Common myeloid progenitor, CD34-positive (primary cell): ENCODE data around the gene FAM107B.
A peak's percentile ranks its signal among the peaks of the same experiment; 100 is the strongest.

ENCODE experiments used
- CTCF ChIA-PET: fragments of 350-600 bp; sonication (Branson Sonifier 250); formaldehyde crosslinking; loops from one replicate; lab custom pipeline; 2021; ENCODE audit warnings: antibody characterized with exemption; lab: Charles Lee
- POLR2A ChIA-PET: fragments of 350-600 bp; sonication (Branson Sonifier 250); formaldehyde crosslinking; loops from one replicate; lab custom pipeline; 2021; ENCODE audit warnings: antibody characterized with exemption; lab: Charles Lee
- DNase-seq, 3 donors: peaks; one replicate each; pipeline versions ENCODE4 v3.0.0 to v3.0.0-alpha.2; 2013
- H3K27ac ChIP-seq, 2 experiments: 1 replicate in 1 of 2; 2 replicates in 1 of 2; pipeline ENCODE4 v1.7.0; 2013; ENCODE audit warnings: inconsistent platforms in 2 of 2, low read length in 2 of 2, mild to moderate bottlenecking in 2 of 2, low read depth in 1 of 2, moderate library complexity in 1 of 2; ENCODE audit not compliant: severe bottlenecking in 2 of 2, insufficient read depth in 1 of 2, poor library complexity in 1 of 2
- H3K27me3 ChIP-seq, 5 experiments: replicated peaks in 2 of 5; 1 replicate in 3 of 5; 2 replicates in 2 of 5; pipeline versions ENCODE4 v1.6.1 to v1.7.0; 2013; ENCODE audit warnings: low read length in 4 of 5, mild to moderate bottlenecking in 2 of 5, moderate library complexity in 2 of 5, inconsistent platforms in 1 of 5; ENCODE audit not compliant: insufficient read depth in 5 of 5, control insufficient read depth in 4 of 5
- H3K36me3 ChIP-seq, 4 experiments: 1 replicate in 2 of 4; 2 replicates in 2 of 4; pipeline versions ENCODE4 v1.6.1 to v1.7.0; 2013; ENCODE audit warnings: low read length in 3 of 4, control low read depth in 1 of 4, mild to moderate bottlenecking in 1 of 4; ENCODE audit not compliant: control insufficient read depth in 4 of 4, insufficient read depth in 4 of 4
- H3K4me1 ChIP-seq, 4 experiments: 1 replicate in 3 of 4; 2 replicates in 1 of 4; pipeline versions ENCODE4 v1.6.1 to v1.7.1; 2013; ENCODE audit warnings: low read length in 3 of 4, mild to moderate bottlenecking in 3 of 4, control low read depth in 1 of 4, inconsistent platforms in 1 of 4, moderate library complexity in 1 of 4; ENCODE audit not compliant: control insufficient read depth in 4 of 4, insufficient read depth in 4 of 4; ENCODE audit errors: control extremely low read depth in 1 of 4
- H3K4me3 ChIP-seq, 7 experiments: 1 replicate in 4 of 7; 2 replicates in 3 of 7; pipeline versions ENCODE4 v1.5.1 to v1.7.0; 2013; ENCODE audit warnings: mild to moderate bottlenecking in 7 of 7, low read length in 6 of 7, moderate library complexity in 6 of 7, inconsistent platforms in 2 of 7, low read depth in 2 of 7, control low read depth in 1 of 7; ENCODE audit not compliant: insufficient read depth in 4 of 7, control insufficient read depth in 1 of 7; ENCODE audit errors: extremely low read depth in 1 of 7
- H3K9me3 ChIP-seq, 5 experiments: 1 replicate in 4 of 5; 2 replicates in 1 of 5; pipeline versions ENCODE4 v1.6.1 to v1.7.1; 2013; ENCODE audit warnings: low read length in 4 of 5, mild to moderate bottlenecking in 2 of 5, inconsistent platforms in 1 of 5, low read depth in 1 of 5, moderate library complexity in 1 of 5; ENCODE audit not compliant: control insufficient read depth in 4 of 5, insufficient read depth in 2 of 5; ENCODE audit errors: control extremely low read depth in 1 of 5
- WGBS: methylation state at CpG from one replicate; pipeline ENCODE4 v1.1.5; 2013; ENCODE audit not compliant: insufficient coverage; 5-methylcytosine and 5-hydroxymethylcytosine counted together

Gene FAM107B

DNA sequence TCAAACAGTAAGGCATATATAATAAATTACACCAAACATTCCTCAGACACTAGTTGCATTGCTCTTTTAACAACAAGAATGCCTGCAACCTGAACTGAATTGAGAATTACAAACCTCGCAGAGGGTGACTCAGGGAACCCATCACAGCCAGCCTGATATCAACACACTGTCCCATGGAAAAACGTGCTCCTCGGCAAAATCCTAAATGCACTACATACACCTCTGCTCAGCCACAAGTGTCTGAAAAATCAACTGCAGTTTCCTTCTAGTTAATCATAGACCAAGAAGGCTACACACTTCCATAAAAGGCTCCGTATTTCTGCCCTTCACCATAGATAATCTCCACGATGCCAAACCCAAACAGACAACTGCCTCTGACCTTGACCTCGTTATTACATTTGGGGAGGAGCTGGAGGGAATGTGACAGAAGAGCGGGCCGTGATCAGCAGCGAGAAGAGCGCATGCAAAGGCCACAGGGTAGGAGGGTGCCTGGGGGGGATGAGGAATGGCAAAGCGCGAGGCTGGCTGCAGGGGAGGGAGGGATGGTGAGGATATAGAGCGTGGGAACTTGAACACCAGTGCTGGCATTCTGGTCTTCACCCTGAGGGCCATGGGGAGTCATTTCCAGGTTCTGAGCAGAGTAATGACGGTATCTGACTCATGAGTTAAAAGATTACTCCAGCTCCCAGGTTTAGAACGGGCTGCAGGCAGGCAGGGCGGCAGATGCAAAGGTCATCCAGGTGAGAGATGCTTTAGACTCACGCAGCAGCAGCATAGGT, 242.0 kb downstream of the FAM107B start:
- H3K4me1 ChIP-seq = no peaks in the 10 kb centered on the region

GRCh38 chr10:14531974-14532373, 242.7 kb downstream of the FAM107B start:
- no peak for DNase-seq
- H3K27me3 ChIP-seq = peaks cover 0 to 5% (median 0%) of the 10 kb centered on the region in 5 experiments
- no peaks in the 10 kb centered on the region for H3K9me3 ChIP-seq
- H3K4me1 ChIP-seq = no peaks in the 10 kb centered on the region
- POLR2A ChIA-PET = no interaction called here
- CTCF ChIA-PET = no interaction called here
- no peak overlapping the region for H3K4me3 ChIP-seq
- no peak overlapping the region for H3K27ac ChIP-seq
- 100% methylated on average over 4 of the region's 5 CpGs for WGBS
- H3K36me3 ChIP-seq = peaks cover 0 to 37% (median 2%) of the 10 kb centered on the region in 4 experiments

More for the DNA sequence above, 242.0 kb downstream of the FAM107B start:
- H3K36me3 ChIP-seq = peaks cover 0 to 37% (median under 1%) of the 10 kb centered on the region in 4 experiments
- H3K9me3 ChIP-seq = no peaks in the 10 kb centered on the region
- POLR2A ChIA-PET = no interaction called here
- H3K4me3 ChIP-seq = no peak overlapping the region
- H3K27ac ChIP-seq = no peak overlapping the region
- H3K27me3 ChIP-seq = peaks cover 0 to 7% (median 0%) of the 10 kb centered on the region in 5 experiments
- CTCF ChIA-PET = interaction anchor here (1.1 kb wide), 1 partner anchor 291 kb away, joined by 4 read pairs; no protein-coding TSS in a partner anchor
- no peak for DNase-seq
- 97% methylated on average over 13 of the region's 17 CpGs for WGBS

DNA sequence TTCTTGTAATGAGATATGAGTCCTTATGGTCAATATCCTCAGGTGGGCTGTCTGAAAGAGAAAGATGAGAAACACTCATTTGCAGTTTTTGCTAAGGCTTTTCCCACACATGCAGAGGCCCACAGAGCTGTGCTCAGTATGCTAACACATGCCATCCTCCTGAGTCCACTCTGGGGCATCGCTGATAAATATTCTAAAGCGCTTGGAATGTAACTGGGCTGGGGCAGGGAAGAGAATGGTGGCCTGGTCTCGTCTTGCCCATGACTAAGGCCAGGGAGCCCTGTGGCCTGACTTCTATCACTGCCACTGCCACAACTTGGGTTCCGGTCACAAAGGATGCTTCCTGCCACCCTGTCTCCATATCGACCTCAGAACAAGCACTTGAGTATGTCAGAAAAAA, 244.2 kb downstream of the FAM107B start:
- Histone ChIP-seq H3K4me1 (no peaks in the 10 kb centered on the region), H3K36me3 (peaks cover 0 to 40% (median 2%) of the 10 kb centered on the region in 4 experiments), H3K27me3 (no peaks in the 10 kb centered on the region), H3K27ac (no peak overlapping the region), H3K4me3 (no peak overlapping the region), H3K9me3 (no peaks in the 10 kb centered on the region)
- ChIA-PET CTCF (no interaction called here), POLR2A (no interaction called here)
- DNase-seq = no peak
- WGBS = 77% methylated on average over 5 of the region's 5 CpGs

- no peak overlapping the region for H3K4me3 ChIP-seq
- no peaks in the 10 kb centered on the region for H3K4me1 ChIP-seq
- H3K36me3 ChIP-seq = peaks cover 0 to 34% (median 2%) of the 10 kb centered on the region in 4 experiments
- ChIA-PET CTCF (interaction anchor here (0.5 kb wide), 1 partner anchor 442 kb away, joined by 3 read pairs; no protein-coding TSS in a partner anchor), POLR2A (no interaction called here)
- H3K9me3 ChIP-seq = no peaks in the 10 kb centered on the region
- no peak for DNase-seq
- H3K27me3 ChIP-seq = no peaks in the 10 kb centered on the region
- H3K27ac ChIP-seq = no peak overlapping the region
- 100% methylated on average over 1 of the region's 3 CpGs for WGBS
Measured at GRCh38 chr10:14529351-14529750, 245.3 kb downstream of the FAM107B start.

DNA sequence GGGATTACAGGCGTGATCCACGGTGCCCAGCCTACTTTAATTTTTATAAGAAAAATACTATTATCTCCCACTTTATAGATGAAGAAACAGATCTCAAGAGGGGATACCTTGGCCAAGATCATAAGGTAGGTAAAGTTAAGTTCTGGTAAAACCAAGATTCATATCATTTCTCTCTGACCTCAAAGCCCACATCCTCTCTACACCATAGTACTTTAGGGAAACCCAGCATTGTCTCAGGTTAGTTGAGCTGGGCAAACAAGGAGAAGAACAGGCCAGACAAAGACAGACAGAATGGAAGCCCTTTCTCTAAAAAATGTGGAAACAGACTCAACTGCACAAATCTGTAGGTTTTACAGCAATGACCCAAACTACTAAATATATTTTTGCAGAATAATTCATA, 246.2 kb downstream of the FAM107B start:
- Histone ChIP-seq H3K27ac (no peak overlapping the region), H3K36me3 (peaks cover 0 to 27% (median 2%) of the 10 kb centered on the region in 4 experiments), H3K27me3 (no peaks in the 10 kb centered on the region), H3K9me3 (no peaks in the 10 kb centered on the region), H3K4me1 (no peaks in the 10 kb centered on the region), H3K4me3 (no peak overlapping the region)
- WGBS = no CpG with 5 or more reads among the region's 2 CpGs
- ChIA-PET CTCF (no interaction called here), POLR2A (no interaction called here)
- peak in 1 of 3 donors; percentile 7 for DNase-seq

DNA sequence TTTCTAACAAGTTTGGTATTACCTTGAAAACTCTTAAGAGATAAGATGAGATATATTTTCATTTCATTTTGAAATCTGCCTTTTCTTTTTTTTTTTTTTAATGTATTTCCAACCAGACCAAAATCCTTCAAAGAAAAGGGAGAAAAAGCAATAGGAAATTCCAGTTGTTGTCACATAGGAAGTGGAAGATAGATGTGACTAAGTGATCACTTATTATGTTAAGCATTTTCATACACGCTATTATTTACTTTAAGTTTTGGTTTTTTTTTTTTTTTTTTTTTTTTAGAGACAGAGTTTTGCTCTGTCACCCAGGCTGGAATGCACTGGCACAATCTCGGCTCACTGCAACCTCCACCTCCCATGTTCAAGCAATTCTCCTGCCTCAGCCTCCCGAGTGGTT, 246.8 kb downstream of the FAM107B start:
- H3K36me3 ChIP-seq = peaks cover 0 to 23% (median 2%) of the 10 kb centered on the region in 4 experiments
- H3K9me3 ChIP-seq = no peaks in the 10 kb centered on the region
- CTCF ChIA-PET = no interaction called here
- no peak overlapping the region for H3K4me3 ChIP-seq
- WGBS = no CpG with 5 or more reads among the region's 3 CpGs
- no peak for DNase-seq
- H3K27ac ChIP-seq = no peak overlapping the region
- no peaks in the 10 kb centered on the region for H3K4me1 ChIP-seq
- no peaks in the 10 kb centered on the region for H3K27me3 ChIP-seq
- POLR2A ChIA-PET = no interaction called here

GRCh38 chr10:14527134-14527844, 247.4 kb downstream of the FAM107B start:
- H3K27me3 ChIP-seq = no peaks in the 10 kb centered on the region
- no peak for DNase-seq
- no peaks in the 10 kb centered on the region for H3K4me1 ChIP-seq
- H3K27ac ChIP-seq = no peak overlapping the region
- ChIA-PET CTCF (interaction anchor here (1.3 kb wide), 1 partner anchor 23 kb away, joined by 3 read pairs; no protein-coding TSS in a partner anchor), POLR2A (no interaction called here)
- peaks cover 0 to 21% (median 2%) of the 10 kb centered on the region in 4 experiments for H3K36me3 ChIP-seq
- WGBS = 94% methylated on average over 2 of the region's 3 CpGs
- H3K9me3 ChIP-seq = no peaks in the 10 kb centered on the region
- H3K4me3 ChIP-seq = no peak overlapping the region
